Fibroblast of gingiva (primary cell): ENCODE results near the gene MAPK8IP3.
A peak's percentile ranks its signal among the peaks of the same experiment; 100 is the strongest.

Source experiments
- DNase-seq: peaks from one replicate; pipeline ENCODE4 v3.0.0-alpha.2; 2011; ENCODE audit warnings: low read depth

The MAPK8IP3 gene

GRCh38 chr16:1677339-1677738 lies 28.7 kb upstream of the MAPK8IP3 start:
- DNase-seq = no peak

GRCh38 chr16:1677942-1678499 lies 28.0 kb upstream of the MAPK8IP3 start, which contains the start of gene JPT2:
Gene JPT2, plus strand, starts transcription at chr16:1678279. Its CDS starts 34 bp downstream, at chr16:1678313.
- peak; percentile 96 for DNase-seq

GRCh38 chr16:1678500-1679098 lies 27.4 kb upstream of the MAPK8IP3 start:
- DNase-seq = peak; percentile 43

- no peak for DNase-seq
Observed at GRCh38 chr16:1680361-1680760, 25.6 kb upstream of the MAPK8IP3 start.

- DNase-seq = no peak
Observed at GRCh38 chr16:1681032-1681431, 25.0 kb upstream of the MAPK8IP3 start.

- no peak for DNase-seq
Observed at GRCh38 chr16:1687427-1688316, 18.3 kb upstream of the MAPK8IP3 start.

GRCh38 chr16:1688807-1689560 lies 17.0 kb upstream of the MAPK8IP3 start:
- DNase-seq = no peak

GRCh38 chr16:1689853-1690252 lies 16.1 kb upstream of the MAPK8IP3 start:
- DNase-seq = no peak

GRCh38 chr16:1690810-1691209 lies 15.2 kb upstream of the MAPK8IP3 start:
- no peak for DNase-seq

- DNase-seq = no peak
Observed at GRCh38 chr16:1691276-1691675, 14.7 kb upstream of the MAPK8IP3 start.

- DNase-seq = peak; percentile 29
Observed at GRCh38 chr16:1691956-1692355, 14.0 kb upstream of the MAPK8IP3 start.

- no peak for DNase-seq
Observed at GRCh38 chr16:1696863-1697262, 9.1 kb upstream of the MAPK8IP3 start.

- DNase-seq = no peak
Observed at GRCh38 chr16:1698680-1699079, 7.3 kb upstream of the MAPK8IP3 start.

GRCh38 chr16:1700246-1700645 lies 5.7 kb upstream of the MAPK8IP3 start:
- DNase-seq = no peak

- DNase-seq = no peak
Observed at GRCh38 chr16:1701216-1701878, 4.6 kb upstream of the MAPK8IP3 start.

- DNase-seq = peak; percentile 53
Observed at GRCh38 chr16:1705324-1705687, 689 bp upstream of the MAPK8IP3 start.

- DNase-seq = no peak
Observed at GRCh38 chr16:1706386-1707192, 594 bp downstream of the MAPK8IP3 start.

GRCh38 chr16:1707193-1707790 lies 1.3 kb downstream of the MAPK8IP3 start:
- peak; percentile 32 for DNase-seq

- no peak for DNase-seq
Observed at GRCh38 chr16:1708083-1708767, 2.2 kb downstream of the MAPK8IP3 start.

GRCh38 chr16:1708768-1709180 lies 2.8 kb downstream of the MAPK8IP3 start:
- peak; percentile 32 for DNase-seq
